H1 (cell line): ENCODE measurements around the gene CLMP. TPM values are rescaled to one million over a fixed set of nuclear protein-coding genes. Genes with fewer than 3 reads are reported as not detected.
A peak's percentile ranks its signal among the peaks of the same experiment; 100 is the strongest.

Source experiments
- CTCF ChIA-PET: fragments of 300-600 bp; sonication (Branson Sonifier 250); formaldehyde crosslinking; loops from one replicate; lab custom pipeline; 2021; ENCODE audit not compliant: partially characterized antibody; lab: Charles Lee
- POLR2A ChIA-PET: fragments of 300-600 bp; sonication (Branson Sonifier 250); formaldehyde crosslinking; loops from one replicate; lab custom pipeline; 2021; ENCODE audit warnings: inconsistent platforms; ENCODE audit not compliant: partially characterized antibody; lab: Charles Lee
- DNase-seq, 2 experiments: peaks; one replicate each; pipeline versions ENCODE4 v3.0.0 to v3.0.0-alpha.2; 2010 to 2022; ENCODE audit warnings: low spot score in 2 of 2, low read depth in 1 of 2, mixed read lengths in 1 of 2
- FAIRE-seq: peaks from 2 replicates; lab custom pipeline; 2011; peaks lifted over from hg19 to GRCh38; lab: Jason Lieb, UNC
- H2AFZ ChIP-seq: 2 replicates; pipeline ENCODE4 v1.8.1; 2012; ENCODE audit warnings: low read length, inconsistent platforms
- H2AK5ac ChIP-seq: 2 replicates; pipeline ENCODE4 v1.6.1; 2013; ENCODE audit warnings: low read depth, low read length
- H2BK120ac ChIP-seq: replicated peaks from 2 replicates; pipeline ENCODE3; 2013; ENCODE audit warnings: low read depth, low read length, inconsistent platforms
- H2BK12ac ChIP-seq: 2 replicates; pipeline ENCODE4 v1.6.1; 2013; ENCODE audit warnings: low read depth, low read length
- H2BK15ac ChIP-seq: 2 replicates; pipeline ENCODE4 v1.6.1; 2013; ENCODE audit warnings: low read length
- H2BK20ac ChIP-seq: 2 replicates; pipeline ENCODE4 v1.6.1; 2013; ENCODE audit warnings: low read length
- H2BK5ac ChIP-seq: 2 replicates; pipeline ENCODE4 v1.6.1; 2013; ENCODE audit warnings: low read depth, low read length
- H3K14ac ChIP-seq: 2 replicates; pipeline ENCODE4 v1.6.1; 2013; ENCODE audit warnings: inconsistent platforms; ENCODE audit not compliant: insufficient read length
- H3K18ac ChIP-seq: 2 replicates; pipeline ENCODE4 v1.6.1; 2013; ENCODE audit warnings: low read length; ENCODE audit errors: extremely low read depth
- H3K23ac ChIP-seq: 2 replicates; pipeline ENCODE4 v1.6.1; 2013; ENCODE audit warnings: inconsistent platforms; ENCODE audit not compliant: insufficient read length
- H3K23me2 ChIP-seq: 2 replicates; pipeline ENCODE4 v1.6.1; 2013; ENCODE audit warnings: low read depth, low read length
- H3K27ac ChIP-seq: 2 replicates; pipeline ENCODE4 v1.6.1; 2011; ENCODE audit warnings: low read depth, low read length, inconsistent platforms
- H3K27me3 ChIP-seq, 4 experiments: replicated peaks in 1 of 4; 1 replicate in 1 of 4; 2 replicates in 3 of 4; pipeline versions ENCODE4 v1.6.1 to v1.8.1; 2011 to 2013; ENCODE audit warnings: low read length in 3 of 4, mild to moderate bottlenecking in 3 of 4, inconsistent platforms in 2 of 4, mixed read lengths in 2 of 4, moderate library complexity in 1 of 4; ENCODE audit not compliant: control insufficient read depth in 3 of 4, insufficient read depth in 3 of 4; ENCODE audit errors: extremely low read depth in 1 of 4
- H3K36me3 ChIP-seq, 4 experiments: 2 replicates each; pipeline versions ENCODE4 v1.6.1 to v1.8.1; 2011 to 2013; ENCODE audit warnings: mild to moderate bottlenecking in 4 of 4, low read length in 3 of 4, moderate library complexity in 2 of 4, control low read depth in 1 of 4, inconsistent platforms in 1 of 4; ENCODE audit not compliant: insufficient read depth in 4 of 4, control insufficient read depth in 2 of 4
- H3K4ac ChIP-seq: replicated peaks from 2 replicates; pipeline ENCODE3; 2013; ENCODE audit warnings: low read length, low read depth, mixed read lengths, inconsistent platforms; ENCODE audit not compliant: insufficient read length
- H3K4me1 ChIP-seq, 4 experiments: replicated peaks in 1 of 4; 1 replicate in 1 of 4; 2 replicates in 3 of 4; pipeline versions ENCODE4 v1.6.1 to v1.8.1; 2011 to 2013; ENCODE audit warnings: low read length in 3 of 4, inconsistent platforms in 2 of 4, mixed read lengths in 1 of 4; ENCODE audit not compliant: insufficient read depth in 4 of 4, control insufficient read depth in 3 of 4
- H3K4me2 ChIP-seq, 2 experiments: 2 replicates each; pipeline versions ENCODE4 v1.6.1 to v1.8.1; 2011 to 2013; ENCODE audit warnings: low read depth in 2 of 2, low read length in 2 of 2, control low read depth in 1 of 2, inconsistent platforms in 1 of 2, mild to moderate bottlenecking in 1 of 2; ENCODE audit not compliant: insufficient read depth in 1 of 2
- H3K4me3 ChIP-seq, 4 experiments: fragments of 200-600, 300-600 bp in 1 of 4; sonication (generic), shearing (Covaris generic), sonication (Bioruptor Twin) in 1 of 4; 2 replicates each; pipeline versions ENCODE4 v1.5.1 to v1.8.1; 2011 to 2016; ENCODE audit warnings: low read length in 4 of 4, low read depth in 3 of 4, control low read depth in 2 of 4, inconsistent platforms in 2 of 4, mild to moderate bottlenecking in 2 of 4, mixed read lengths in 1 of 4, moderate library complexity in 1 of 4; ENCODE audit not compliant: insufficient read depth in 2 of 4; ENCODE audit errors: extremely low read depth in 1 of 4
- H3K56ac ChIP-seq: replicated peaks from 2 replicates; pipeline ENCODE3; 2013; ENCODE audit warnings: low read depth, mild to moderate bottlenecking, mixed read lengths, low read length, inconsistent platforms; ENCODE audit not compliant: insufficient read length
- H3K79me1 ChIP-seq: 2 replicates; pipeline ENCODE4 v1.6.1; 2013; ENCODE audit warnings: low read depth, low read length, control low read depth
- H3K79me2 ChIP-seq, 2 experiments: 2 replicates each; pipeline versions ENCODE4 v1.6.1 to v1.8.1; 2012 to 2013; ENCODE audit warnings: low read length in 2 of 2, mild to moderate bottlenecking in 2 of 2, inconsistent platforms in 1 of 2; ENCODE audit not compliant: insufficient read depth in 2 of 2, control insufficient read depth in 1 of 2
- H3K9ac ChIP-seq, 4 experiments: replicated peaks in 1 of 4; 1 replicate in 1 of 4; 2 replicates in 3 of 4; pipeline versions ENCODE4 v1.6.1 to v1.8.1; 2011 to 2013; ENCODE audit warnings: low read depth in 3 of 4, low read length in 3 of 4, control low read depth in 2 of 4, mild to moderate bottlenecking in 2 of 4, moderate library complexity in 2 of 4, inconsistent platforms in 1 of 4; ENCODE audit errors: extremely low read depth in 1 of 4
- H3K9me3 ChIP-seq, 2 experiments: 2 replicates each; pipeline versions ENCODE4 v1.6.1 to v1.8.1; 2012 to 2013; ENCODE audit warnings: mild to moderate bottlenecking in 2 of 2, moderate library complexity in 2 of 2, control low read depth in 1 of 2, inconsistent platforms in 1 of 2, low read depth in 1 of 2, low read length in 1 of 2, mixed read lengths in 1 of 2; ENCODE audit not compliant: insufficient read depth in 2 of 2
- H4K20me1 ChIP-seq, 2 experiments: replicated peaks in 1 of 2; 2 replicates each; pipeline versions ENCODE3 to v1.8.1; 2011 to 2013; ENCODE audit warnings: inconsistent platforms in 2 of 2, low read length in 2 of 2, mild to moderate bottlenecking in 1 of 2; ENCODE audit not compliant: insufficient read depth in 2 of 2, control insufficient read depth in 1 of 2
- H4K5ac ChIP-seq: 2 replicates; pipeline ENCODE4 v1.6.1; 2013; ENCODE audit warnings: low read length, low read depth, mixed read lengths, inconsistent platforms; ENCODE audit not compliant: insufficient read length
- H4K8ac ChIP-seq: 2 replicates; pipeline ENCODE4 v1.8.0; 2013; ENCODE audit warnings: mild to moderate bottlenecking, moderate library complexity, low read length, inconsistent platforms; ENCODE audit not compliant: insufficient read depth; ENCODE audit errors: extremely low read depth
- H4K91ac ChIP-seq: replicated peaks from 2 replicates; pipeline ENCODE3; 2013; ENCODE audit warnings: low read length, mixed read lengths, inconsistent platforms; ENCODE audit not compliant: insufficient read length
- E2F6 ChIP-seq: IDR thresholded peaks from 2 replicates; pipeline ENCODE4 v1.6.1; 2012; ENCODE audit warnings: inconsistent platforms
- EP300 ChIP-seq, 2 experiments: IDR thresholded peaks; 1 replicate in 1 of 2; 2 replicates in 1 of 2; pipeline ENCODE4 v1.6.1; 2011 to 2012; ENCODE audit warnings: low read depth in 2 of 2, low read length in 2 of 2, mild to moderate bottlenecking in 2 of 2, borderline replicate concordance in 1 of 2, inconsistent platforms in 1 of 2, moderate library complexity in 1 of 2
- RAD21 ChIP-seq, 2 experiments: IDR thresholded peaks in 1 of 2; conservative IDR thresholded peaks in 1 of 2; 2 replicates each; pipeline ENCODE4 v1.6.1; 2011; ENCODE audit warnings: low read depth in 2 of 2, low read length in 2 of 2, improper control_type of control experiment in 1 of 2, inconsistent platforms in 1 of 2, mild to moderate bottlenecking in 1 of 2, moderate library complexity in 1 of 2
- RFX5 ChIP-seq: IDR thresholded peaks from 2 replicates; pipeline ENCODE4 v1.6.1; 2011; ENCODE audit warnings: low read depth, low read length, improper control_type of control experiment, borderline replicate concordance
- TAF1 ChIP-seq: IDR thresholded peaks from 2 replicates; pipeline ENCODE4 v1.6.1; 2011; ENCODE audit warnings: mild to moderate bottlenecking, low read depth, low read length
- WGBS, 2 experiments: shearing (Covaris generic) in 1 of 2; methylation state at CpG; one replicate each; pipeline versions ENCODE4 v1.1.6 to v1.1.7; 2013 to 2015; ENCODE audit warnings: low lambda C conversion rate in 2 of 2, mixed read lengths in 2 of 2, inconsistent platforms in 1 of 2, low coverage in 1 of 2, missing lambda C conversion rate in 1 of 2; ENCODE audit not compliant: insufficient replicate concordance in 2 of 2, insufficient coverage in 1 of 2, insufficient read length in 1 of 2; ENCODE audit errors: extremely low coverage in 1 of 2, missing lambda C conversion rate in 1 of 2; 5-methylcytosine and 5-hydroxymethylcytosine counted together
- polyA plus RNA-seq, 7 experiments: library from polyadenylated mRNA; depleted of rRNA in 3 of 7; stranded (reverse) in 5 of 7; unstranded in 2 of 7; fragments of >200 nt in 5 of 7; fragments of 200-250 nt in 2 of 7; gene quantifications; 1 replicate in 5 of 7; 2 replicates in 1 of 7; 4 replicates in 1 of 7; pipeline versions ENCODE4 v1.2.1 to v1.2.3, GENCODE V29; 2011 to 2013; ENCODE audit warnings: missing spikeins in 2 of 7, mixed read lengths in 2 of 7
- total RNA-seq: library from RNA; stranded (reverse); fragmentation: NEBNext Ultra II Directional; extraction: Animal tissue kit (Norgen Biotek cat#: 25700); gene quantifications from 2 replicates; pipeline ENCODE4 v1.2.1, GENCODE V29; 2021

Gene CLMP
- total and polyA plus RNA-seq, 2 of the 8 experiments (the other 6 are each of a cell fraction or from before 2014, with no cell fraction given), result 9.9 to 24.1 TPM

- Histone ChIP-seq H3K36me3 (no peaks in the 10 kb centered on the region), H3K56ac (no peak overlapping the region), H2AK5ac (no peak overlapping the region), H3K27ac (no peak overlapping the region), H3K9me3 (no peaks in the 10 kb centered on the region), H4K8ac (no peak overlapping the region), H3K79me1 (no peaks in the 10 kb centered on the region), H2BK120ac (no peak overlapping the region), H2BK5ac (no peak overlapping the region), H3K23me2 (no peaks in the 10 kb centered on the region), H4K5ac (no peak overlapping the region), H3K27me3 (no peaks in the 10 kb centered on the region), H3K4me2 (no peak overlapping the region), H4K91ac (no peak overlapping the region), H3K14ac (no peak overlapping the region), H3K9ac (no peak overlapping the region), H4K20me1 (no peaks in the 10 kb centered on the region), H2BK15ac (no peak overlapping the region), H2BK12ac (no peak overlapping the region), H2BK20ac (0 out of 2 replicates have a peak overlapping the region, but pooled peaks have one; percentile 61), H3K4me1 (peaks cover 0 to 3% (median 1%) of the 10 kb centered on the region in 4 experiments; a peak in 4 of 7 replicates), H3K18ac (no peak overlapping the region), H3K79me2 (no peaks in the 10 kb centered on the region), H3K4me3 (no peak overlapping the region), H3K23ac (no peak overlapping the region), H3K4ac (no peak overlapping the region), H2AFZ (no peak overlapping the region)
- ChIA-PET POLR2A (no interaction called here), CTCF (interaction anchor here (0.6 to 7.4 kb wide), 12 partner anchors 11 to 546 kb away, joined by 3 to 42 read pairs (median 5); no protein-coding TSS in a partner anchor)
- TF ChIP-seq RFX5 (no peak), RAD21 (IDR thresholded peaks at IDR 0.05 in 1 of 2, conservative IDR thresholded peaks at IDR 0.05 in 1 of 2; ENCODE audit: low read depth in 2 of 2, low read length in 2 of 2) (peak in 1 of 2 experiments; percentile 14; a peak in 1 of 4 replicates), EP300 (IDR thresholded peaks at IDR 0.05; ENCODE audit: borderline replicate concordance in 1 of 2, low read depth in 2 of 2, low read length in 2 of 2) (no peak), TAF1 (no peak), E2F6 (no peak)
- 82% methylated on average over 10 of the region's 10 CpGs; no CpG with 5 or more reads in 1 of the 2 experiments for WGBS, 2 experiments
- no peak for DNase-seq
- FAIRE-seq, result no peak
Measured at GRCh38 chr11:123033895-123034294, 161.2 kb downstream of the CLMP start.
